CD4-positive, alpha-beta T cell treated with Interleukin-21 for 1 hour (primary cell): Measurements from ENCODE around the gene BEND5.

ENCODE experiments used
- DNase-seq: peaks from one replicate; pipeline ENCODE4 v3.0.0-alpha.2; 2020

Gene BEND5

GRCh38 chr1:48761986-48762385 lies 14.7 kb downstream of the BEND5 start:
- no peak for DNase-seq

- DNase-seq = no peak
These were observed 15.3 kb downstream of the BEND5 start for GRCh38 chr1:48761411-48761810.

- no peak for DNase-seq
These were observed 15.8 kb downstream of the BEND5 start for GRCh38 chr1:48760857-48761256.

- no peak for DNase-seq
These were observed 17.7 kb downstream of the BEND5 start for GRCh38 chr1:48758976-48759375.

- DNase-seq = no peak
These were observed 19.3 kb downstream of the BEND5 start for GRCh38 chr1:48757363-48757762.

- no peak for DNase-seq
These were observed 19.9 kb downstream of the BEND5 start for GRCh38 chr1:48756683-48757316.

- no peak for DNase-seq
These were observed 23.4 kb downstream of the BEND5 start for GRCh38 chr1:48753293-48753692.

- DNase-seq = no peak
These were observed 26.6 kb downstream of the BEND5 start for GRCh38 chr1:48750109-48750508.

- no peak for DNase-seq
These were observed 27.6 kb downstream of the BEND5 start for GRCh38 chr1:48749068-48749467.

GRCh38 chr1:48746906-48747305 lies 29.8 kb downstream of the BEND5 start:
- no peak for DNase-seq

GRCh38 chr1:48744032-48744431 lies 32.7 kb downstream of the BEND5 start:
- DNase-seq = no peak

GRCh38 chr1:48743480-48743879 lies 33.2 kb downstream of the BEND5 start:
- DNase-seq = no peak

GRCh38 chr1:48741380-48741779 lies 35.3 kb downstream of the BEND5 start:
- DNase-seq = no peak

GRCh38 chr1:48740621-48741020 lies 36.1 kb downstream of the BEND5 start:
- no peak for DNase-seq

GRCh38 chr1:48739091-48739490 lies 37.6 kb downstream of the BEND5 start:
- DNase-seq = no peak

- no peak for DNase-seq
These were observed 38.3 kb downstream of the BEND5 start for GRCh38 chr1:48738356-48738755.

GRCh38 chr1:48735796-48736195 lies 40.9 kb downstream of the BEND5 start:
- no peak for DNase-seq

- no peak for DNase-seq
These were observed 46.4 kb downstream of the BEND5 start for GRCh38 chr1:48730164-48730910.

GRCh38 chr1:48728584-48728983 lies 48.1 kb downstream of the BEND5 start:
- no peak for DNase-seq

- DNase-seq = no peak
These were observed 50.0 kb downstream of the BEND5 start for GRCh38 chr1:48726557-48727215.

- no peak for DNase-seq
These were observed 50.6 kb downstream of the BEND5 start for GRCh38 chr1:48726139-48726538.

- no peak for DNase-seq
These were observed 51.2 kb downstream of the BEND5 start for GRCh38 chr1:48725341-48726046.

GRCh38 chr1:48720929-48721328 lies 55.8 kb downstream of the BEND5 start:
- no peak for DNase-seq

GRCh38 chr1:48718705-48719104 lies 58.0 kb downstream of the BEND5 start:
- DNase-seq = no peak
